Kidney (tissue), 14 donors: ENCODE data around the gene MIB2. TPM values are rescaled to one million over a fixed set of nuclear protein-coding genes. Genes with fewer than 3 reads are reported as not detected.

Experiments
- DNase-seq, 5 donors: peaks; one replicate each; pipeline ENCODE4 v3.0.0-alpha.2; 2013 to 2020
- FAIRE-seq: peaks from 2 replicates; lab custom pipeline; 2012; peaks lifted over from hg19 to GRCh38; lab: Jason Lieb, UNC
- H3K27ac ChIP-seq, 2 donors: one replicate each; pipeline ENCODE4 v1.7.0; 2013; ENCODE audit warnings: low read depth in 2 of 2, low read length in 2 of 2, inconsistent platforms in 1 of 2
- H3K27me3 ChIP-seq: one replicate; pipeline ENCODE4 v1.7.1; 2013; ENCODE audit warnings: low read length, inconsistent platforms; ENCODE audit not compliant: control insufficient read depth, insufficient read depth
- H3K36me3 ChIP-seq, 3 donors: one replicate each; pipeline versions ENCODE4 v1.7.0 to v1.7.1; 2013; ENCODE audit warnings: low read length in 3 of 3, control low read depth in 1 of 3, inconsistent platforms in 1 of 3; ENCODE audit not compliant: insufficient read depth in 3 of 3, control insufficient read depth in 2 of 3
- H3K4me1 ChIP-seq, 3 donors: one replicate each; pipeline versions ENCODE4 v1.7.0 to v1.7.1; 2013; ENCODE audit warnings: low read length in 3 of 3, inconsistent platforms in 1 of 3, low read depth in 1 of 3; ENCODE audit not compliant: control insufficient read depth in 2 of 3, insufficient read depth in 2 of 3
- H3K4me3 ChIP-seq, 3 donors: one replicate each; pipeline versions ENCODE4 v1.7.0 to v1.8.1; 2013; ENCODE audit warnings: low read length in 3 of 3, control low read depth in 1 of 3, inconsistent platforms in 1 of 3
- H3K9ac ChIP-seq, 3 donors: one replicate each; pipeline versions ENCODE4 v1.7.0 to v1.7.1; 2013; ENCODE audit warnings: low read length in 3 of 3, control low read depth in 1 of 3, inconsistent platforms in 1 of 3
- H3K9me3 ChIP-seq, 3 donors: one replicate each; pipeline versions ENCODE4 v1.7.0 to v1.7.1; 2013; ENCODE audit warnings: low read length in 3 of 3, control low read depth in 1 of 3, inconsistent platforms in 1 of 3; ENCODE audit not compliant: control insufficient read depth in 2 of 3, insufficient read depth in 1 of 3
- CTCF ChIP-seq: IDR thresholded peaks from 3 replicates; pipeline ENCODE4 v1.5.1; 2012; ENCODE audit warnings: mild to moderate bottlenecking, moderate library complexity, borderline replicate concordance; ENCODE audit not compliant: insufficient read depth; ENCODE audit errors: extremely low read depth
- intact Hi-C: fragments of 100-400 bp; cut with DNase I; formaldehyde crosslinking; loops from one replicate; pipeline ENCODE4 v1.11.1; 2022
- polyA plus RNA-seq: library from polyadenylated mRNA; stranded (reverse); fragments of 350-450 nt; fragmentation: Illumina TruSeq; extraction: RNeasy Lipid Tissue Mini Kit (QIAGEN cat#74804); gene quantifications from one replicate; pipeline ENCODE4 v1.2.3, GENCODE V29; 2014; ENCODE audit warnings: low read depth, low replicate concordance; ENCODE audit not compliant: insufficient read depth
- total RNA-seq: library from RNA; stranded (reverse); fragmentation: NEBNext Ultra II Directional; extraction: Animal tissue kit (Norgen Biotek cat#: 25700); gene quantifications from one replicate; pipeline ENCODE4 v1.2.1, GENCODE V29; 2021
- donor health status: control.
- donor health status: control.
- donor health status: control.
- donor health status: control.
- donor health status: control.
- donor health status: DM: yes; HTN: yes; CAD: no.
- donor health status: Normal renal cell carcinoma (clear cell type).

The MIB2 gene
- total and polyA plus RNA-seq, 2 donors from 2014 or later: 35.6 to 61.6 TPM

GRCh38 chr1:1569341-1569740 lies 46.0 kb upstream of the MIB2 start:
- no peak for TF ChIP-seq CTCF
- Histone ChIP-seq H3K9me3 (no peaks in the 10 kb centered on the region), H3K27me3 (no peaks in the 10 kb centered on the region), H3K4me1 (peaks cover 0 to 9% (median 0%) of the 10 kb centered on the region in 3 donors), H3K27ac (no peak overlapping the region), H3K9ac (no peak overlapping the region), H3K4me3 (no peak overlapping the region), H3K36me3 (peaks cover 2 to 8% (median 5%) of the 10 kb centered on the region in 3 donors)
- DNase-seq: no peak
- no peak for FAIRE-seq
- intact Hi-C loops: no loop called here

DNA sequence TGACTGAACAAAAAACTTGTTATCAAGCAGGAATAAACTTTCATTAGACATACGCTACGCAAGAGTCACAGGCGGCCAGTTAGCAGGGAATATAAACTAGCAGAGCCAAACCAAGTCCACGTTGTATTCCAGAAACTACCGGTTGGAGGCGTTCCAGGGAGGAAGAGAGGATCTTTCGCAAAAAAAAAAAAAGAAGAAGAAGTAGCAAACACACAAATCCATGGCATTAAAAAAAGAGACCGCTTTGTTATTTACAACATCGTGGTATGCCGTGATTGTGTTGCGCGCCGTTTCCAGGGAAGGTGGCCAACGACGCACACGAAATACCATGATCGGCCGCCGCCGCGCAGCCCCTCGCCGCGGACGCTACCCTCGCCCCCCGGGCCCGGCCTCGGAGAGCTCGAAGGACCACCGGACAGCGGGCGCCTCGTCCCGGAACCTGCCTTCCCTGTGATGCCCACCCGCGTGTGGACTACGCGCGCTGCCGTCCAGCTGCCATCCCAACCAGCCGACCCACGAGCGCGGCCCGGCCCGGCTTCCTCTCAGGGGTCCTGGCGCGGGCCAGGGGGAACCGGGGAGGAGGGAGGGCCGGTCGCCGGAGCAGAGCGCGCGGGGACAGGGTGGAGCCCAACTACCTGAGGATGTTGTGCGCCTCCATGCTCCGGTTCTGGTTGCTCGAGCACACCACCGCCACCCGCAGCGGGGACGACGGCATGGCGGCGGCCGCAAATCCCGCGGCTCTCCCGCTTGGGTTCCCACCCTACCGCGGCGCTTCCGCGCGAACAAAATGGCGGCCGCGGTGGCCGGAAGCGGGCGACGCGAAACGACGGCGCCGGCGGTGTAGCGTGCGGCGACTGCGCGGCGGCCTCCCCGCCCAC lies 41.2 kb upstream of the MIB2 start:
- intact Hi-C loops: no loop called here
- peaks cover 2% of the 10 kb centered on the region for H3K27me3 ChIP-seq
- no peaks in the 10 kb centered on the region for H3K9me3 ChIP-seq
- DNase-seq (peak; percentile 54 to 91 (median 82)), FAIRE-seq (no peak)
- peak overlapping the region; percentile 80 to 99 (median 87) for H3K4me3 ChIP-seq
- peak overlapping the region; percentile 97 for H3K27ac ChIP-seq
- H3K9ac ChIP-seq: peak overlapping the region; percentile 18 to 78 (median 76)
- H3K4me1 ChIP-seq: peaks cover 0 to 7% (median 0%) of the 10 kb centered on the region in 3 donors
- no peak for TF ChIP-seq CTCF
- H3K36me3 ChIP-seq: no peaks in the 10 kb centered on the region

DNA sequence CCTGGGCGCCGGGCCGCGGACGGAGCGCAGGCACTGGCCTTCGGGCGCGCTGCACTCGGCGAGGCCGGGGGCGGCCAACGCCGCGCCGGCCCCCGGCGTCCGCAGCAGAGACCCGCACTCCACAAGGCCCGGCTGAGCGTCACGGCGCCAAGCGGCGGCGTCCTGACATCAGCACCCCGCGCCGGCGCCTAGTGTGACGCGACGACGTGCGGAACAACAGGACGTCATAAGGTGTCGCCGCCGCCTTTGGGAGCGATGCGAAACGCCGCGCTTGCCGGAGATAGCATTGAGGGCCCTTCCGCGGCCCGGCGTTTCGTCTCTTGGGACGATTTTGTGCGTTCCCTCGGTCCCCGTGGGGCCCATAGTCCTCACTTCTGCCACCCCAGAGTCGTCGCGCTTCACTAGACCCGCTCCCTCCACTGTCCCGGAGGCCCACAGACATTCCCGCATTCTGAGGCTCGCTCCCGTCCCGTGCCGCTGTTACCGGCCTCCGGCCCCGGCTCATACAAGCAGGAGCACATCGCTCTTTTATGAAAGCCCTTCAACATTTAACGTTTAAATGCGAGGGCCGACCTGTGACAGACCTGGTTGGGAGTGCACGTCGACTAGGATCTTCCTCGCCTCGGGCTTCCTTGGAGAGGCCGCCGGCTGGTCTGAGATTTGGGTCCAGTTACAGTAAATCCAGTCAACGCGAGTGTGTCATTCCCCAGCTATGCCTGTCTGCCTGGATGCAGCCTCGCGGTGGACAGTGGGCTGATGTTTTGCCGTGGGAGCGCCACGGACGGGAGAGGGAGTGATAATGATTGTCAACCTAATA lies 40.4 kb upstream of the MIB2 start, which contains the start of gene SSU72:
TSS of gene SSU72 (minus strand) at position 143 of the 817 bp plus-strand sequence. CDS start 306 bp downstream, outside the sequence.
- Histone ChIP-seq H3K4me3 (peak within 1 kb of the TSS; percentile 92 to 99 (median 94)), H3K27me3 (peaks cover 2% of the 10 kb centered on the region), H3K36me3 (no peaks in the 10 kb centered on the region), H3K9me3 (no peaks in the 10 kb centered on the region), H3K4me1 (peaks cover 0 to 7% (median 0%) of the 10 kb centered on the region in 3 donors), H3K9ac (peak within 1 kb of the TSS; percentile 89 to 93 (median 91)), H3K27ac (peak within 1 kb of the TSS; percentile 97)
- FAIRE-seq: no peak
- intact Hi-C loops: no loop called here
- peak; percentile 91 to 97 (median 95) for DNase-seq
- peak; percentile 11 for TF ChIP-seq CTCF
